ENCODE data around the gene TMEM240. TPM values are rescaled to one million over a fixed set of nuclear protein-coding genes. Genes with fewer than 3 reads are reported as not detected.
"Not testable (repeated sequence)": the region's sequence is repeated elsewhere in the genome, so short reads cannot be mapped to it uniquely, and the experiment has no call there.

TMEM240 gene
- total RNA-seq, 1 donor from 2014 or later: 1.6 TPM

DNA sequence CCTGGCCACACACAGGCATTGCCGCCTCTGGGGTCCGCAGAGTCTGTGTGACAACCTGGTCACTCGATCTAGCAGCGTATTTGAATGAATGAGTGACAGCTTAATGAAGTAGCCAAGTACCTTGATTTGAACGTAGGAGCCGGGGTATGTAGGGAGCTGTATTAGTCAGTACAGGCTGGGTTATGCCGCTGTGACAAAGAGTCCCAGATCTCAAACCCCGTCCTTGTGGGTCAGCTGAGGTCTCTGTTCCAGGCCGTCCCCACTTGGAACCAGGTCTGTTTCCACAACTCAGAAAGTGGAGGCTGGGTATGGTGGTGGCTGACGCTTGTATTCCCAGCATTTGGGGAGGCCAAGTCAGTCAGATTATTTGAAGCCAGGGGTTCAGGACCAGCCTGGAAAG is 48.8 kb downstream of the TMEM240 start:
- TF ChIP-seq, protein P1, sequence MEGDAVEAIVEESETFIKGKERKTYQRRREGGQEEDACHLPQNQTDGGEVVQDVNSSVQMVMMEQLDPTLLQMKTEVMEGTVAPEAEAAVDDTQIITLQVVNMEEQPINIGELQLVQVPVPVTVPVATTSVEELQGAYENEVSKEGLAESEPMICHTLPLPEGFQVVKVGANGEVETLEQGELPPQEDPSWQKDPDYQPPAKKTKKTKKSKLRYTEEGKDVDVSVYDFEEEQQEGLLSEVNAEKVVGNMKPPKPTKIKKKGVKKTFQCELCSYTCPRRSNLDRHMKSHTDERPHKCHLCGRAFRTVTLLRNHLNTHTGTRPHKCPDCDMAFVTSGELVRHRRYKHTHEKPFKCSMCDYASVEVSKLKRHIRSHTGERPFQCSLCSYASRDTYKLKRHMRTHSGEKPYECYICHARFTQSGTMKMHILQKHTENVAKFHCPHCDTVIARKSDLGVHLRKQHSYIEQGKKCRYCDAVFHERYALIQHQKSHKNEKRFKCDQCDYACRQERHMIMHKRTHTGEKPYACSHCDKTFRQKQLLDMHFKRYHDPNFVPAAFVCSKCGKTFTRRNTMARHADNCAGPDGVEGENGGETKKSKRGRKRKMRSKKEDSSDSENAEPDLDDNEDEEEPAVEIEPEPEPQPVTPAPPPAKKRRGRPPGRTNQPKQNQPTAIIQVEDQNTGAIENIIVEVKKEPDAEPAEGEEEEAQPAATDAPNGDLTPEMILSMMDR (conservative IDR thresholded peaks at IDR 0.05; ENCODE audit: low read depth, low read length): no peak
- H3K4me3 ChIP-seq (ENCODE audit: low read depth, low read length): no peak overlapping the region
- no peak for DNase-seq (ENCODE audit: low read depth)

DNA sequence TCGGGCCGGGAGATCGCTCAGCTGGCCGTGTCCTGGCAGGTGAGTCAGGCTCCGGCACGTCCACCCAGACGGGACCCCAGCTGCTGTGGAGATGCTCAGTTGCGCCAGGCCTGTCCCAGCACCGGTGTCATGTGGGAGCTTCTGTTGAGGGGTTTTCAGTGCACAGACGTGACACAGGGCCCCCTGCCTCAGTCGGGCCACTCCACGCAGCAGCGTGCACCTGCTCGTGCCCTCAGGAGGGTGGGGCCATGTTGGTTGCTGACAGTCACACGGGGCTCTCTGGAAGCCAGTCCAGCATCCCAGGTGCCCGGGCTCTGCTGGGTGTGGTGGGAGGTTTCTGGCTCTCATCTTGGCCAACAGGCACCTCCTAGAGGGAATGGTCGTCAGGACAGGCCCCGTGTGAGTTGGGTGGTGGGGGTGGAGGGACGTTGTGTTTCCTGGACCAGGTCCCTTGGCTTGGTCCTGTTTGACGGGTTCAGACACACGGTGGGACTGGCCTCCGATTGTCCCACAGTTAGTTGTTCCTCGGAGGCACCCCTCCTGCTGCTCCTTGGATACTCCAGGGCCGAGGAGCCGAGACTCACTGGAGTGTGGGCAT is 49.7 kb downstream of the TMEM240 start:
- DNase-seq (ENCODE audit: low read depth): no peak
- no peak overlapping the region for H3K4me3 ChIP-seq (ENCODE audit: low read depth, low read length)
- TF ChIP-seq, protein P1 (conservative IDR thresholded peaks at IDR 0.05; ENCODE audit: low read depth, low read length): no peak

DNA sequence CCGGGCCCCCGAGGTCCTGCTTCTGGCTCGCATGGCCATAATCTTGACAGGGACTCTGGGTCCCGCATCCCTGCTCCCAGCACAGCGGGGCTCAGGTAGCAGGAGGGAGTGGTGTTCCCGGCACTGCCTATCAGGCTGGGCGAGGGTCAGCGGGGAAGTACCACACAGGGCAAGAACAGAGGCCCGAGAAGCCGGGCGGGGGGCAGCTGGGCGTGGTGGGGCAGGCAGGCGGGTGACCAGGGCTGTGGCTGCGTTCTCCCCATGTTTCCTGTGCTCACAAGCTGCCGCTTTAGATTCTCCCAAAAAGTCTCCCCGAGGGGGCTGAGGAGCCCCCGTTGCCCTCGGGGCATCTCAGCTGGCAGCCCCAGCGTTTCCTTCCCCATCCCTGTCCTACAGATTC is 50.6 kb downstream of the TMEM240 start:
- H3K4me3 ChIP-seq (ENCODE audit: low read depth, low read length): no peak overlapping the region
- TF ChIP-seq, protein P1 (conservative IDR thresholded peaks at IDR 0.05; ENCODE audit: low read depth, low read length): no peak
- DNase-seq (ENCODE audit: low read depth): no peak

DNA sequence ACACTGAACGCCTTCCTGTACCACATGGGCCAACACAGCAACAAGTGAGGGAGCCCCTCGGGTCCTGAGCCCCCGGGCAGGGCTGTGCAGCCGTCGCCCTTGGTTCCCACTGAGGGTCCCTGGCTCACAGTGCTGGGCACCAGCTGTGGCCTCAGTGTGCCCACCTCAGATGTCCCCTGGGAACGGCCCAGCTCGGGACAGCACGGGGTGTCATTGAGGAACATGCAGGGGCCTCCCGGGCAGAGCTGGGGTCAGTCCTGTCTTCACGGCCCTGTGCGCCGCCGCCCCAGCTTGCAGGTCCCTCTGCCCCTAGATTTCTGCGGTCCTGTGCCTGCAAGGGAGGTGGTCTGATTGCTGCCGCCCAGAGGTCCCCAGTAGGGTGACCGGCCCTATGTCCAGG is 51.2 kb downstream of the TMEM240 start:
- DNase-seq (ENCODE audit: low read depth): no peak
- TF ChIP-seq, protein P1 (conservative IDR thresholded peaks at IDR 0.05; ENCODE audit: low read depth, low read length): no peak
- no peak overlapping the region for H3K4me3 ChIP-seq (ENCODE audit: low read depth, low read length)

DNA sequence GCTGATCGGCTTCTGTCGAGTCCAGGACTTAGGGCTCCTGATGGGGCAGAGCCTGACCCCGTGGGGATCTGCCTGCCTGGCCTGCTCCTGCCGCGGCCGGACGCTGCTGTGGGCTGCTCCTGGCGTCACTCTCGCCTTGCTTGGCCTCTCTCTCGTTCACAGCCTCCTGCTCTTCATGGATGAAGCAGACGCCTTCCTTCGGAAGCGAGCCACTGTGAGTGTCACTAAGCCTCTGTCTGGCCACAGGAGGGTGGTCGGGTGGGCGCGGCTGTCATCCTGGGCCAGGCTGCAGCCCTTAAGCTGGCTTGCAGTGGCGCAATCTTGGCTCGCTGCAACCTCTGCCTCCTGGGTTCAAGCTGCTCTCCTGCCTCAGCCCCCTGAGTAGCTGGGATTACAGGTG is 52.7 kb downstream of the TMEM240 start:
- TF ChIP-seq, protein P1 (conservative IDR thresholded peaks at IDR 0.05; ENCODE audit: low read depth, low read length): no peak
- no peak overlapping the region for H3K4me3 ChIP-seq (ENCODE audit: low read depth, low read length)
- DNase-seq (ENCODE audit: low read depth): no peak

DNA sequence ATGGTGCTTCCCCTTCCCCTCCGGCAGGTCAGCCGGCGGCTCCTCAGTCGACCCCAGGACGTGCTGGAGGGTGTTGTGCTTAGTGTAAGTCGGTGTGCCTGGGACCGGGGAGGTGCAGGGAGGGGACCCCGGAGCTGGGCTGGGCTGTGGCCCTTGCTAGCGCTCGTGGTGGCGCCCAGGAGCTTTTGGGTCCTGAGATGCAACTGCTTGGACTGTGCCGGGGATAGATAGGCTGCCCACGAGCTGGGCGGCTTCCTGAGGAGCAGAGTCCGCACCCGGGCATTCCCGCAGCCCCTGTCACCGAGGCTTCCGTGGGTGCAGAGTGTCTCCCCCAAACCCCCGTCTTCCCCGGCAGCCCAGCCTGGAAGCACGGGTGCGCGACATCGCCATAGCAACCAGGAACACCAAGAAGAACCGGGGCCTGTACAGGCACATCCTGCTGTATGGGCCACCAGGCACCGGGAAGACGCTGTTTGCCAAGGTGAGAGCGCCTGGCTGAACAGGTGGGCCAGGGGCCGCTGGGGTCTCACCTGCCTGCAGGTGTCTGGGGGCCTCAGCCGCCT is 54.6 kb downstream of the TMEM240 start:
- not testable (repeated sequence) for H3K4me3 ChIP-seq (ENCODE audit: low read depth, low read length); DNase-seq (ENCODE audit: low read depth)

DNA sequence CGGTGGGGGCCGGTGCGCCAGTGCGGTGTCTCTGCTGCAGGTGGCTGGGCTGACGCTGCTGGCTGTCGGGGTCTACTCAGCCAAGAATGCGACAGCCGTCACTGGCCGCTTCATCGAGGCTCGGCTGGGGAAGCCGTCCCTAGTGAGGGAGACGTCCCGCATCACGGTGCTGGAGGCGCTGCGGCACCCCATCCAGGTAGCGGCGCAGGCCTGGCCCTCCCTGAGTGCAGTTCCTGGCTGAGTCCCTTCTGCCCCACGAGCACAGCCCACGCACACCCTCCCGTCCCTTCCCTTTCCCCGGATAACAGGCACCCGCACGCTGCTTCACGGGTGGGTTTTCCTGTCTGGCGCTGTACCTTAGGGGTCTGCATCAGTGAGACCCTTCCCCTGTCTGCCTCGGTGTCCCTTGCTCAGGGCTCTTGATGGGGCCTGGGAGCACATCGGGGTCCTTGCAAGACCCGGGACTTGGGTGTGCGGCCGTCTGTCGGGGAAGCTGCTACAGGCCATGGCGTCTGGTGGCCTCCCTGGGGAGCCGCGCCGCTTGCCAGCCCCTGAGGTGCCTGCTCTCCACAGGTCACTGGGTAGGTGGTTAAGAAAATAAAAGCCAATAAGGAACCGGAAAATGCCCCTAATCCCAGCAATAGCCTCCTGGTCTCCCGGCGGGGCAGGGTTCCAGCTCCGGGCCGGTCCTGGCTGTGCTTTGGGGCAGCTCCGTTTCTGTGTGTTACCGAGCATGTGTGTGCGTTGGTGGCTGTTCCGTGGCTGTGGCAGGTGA is 55.3 kb downstream of the TMEM240 start:
- not testable (repeated sequence) for H3K4me3 ChIP-seq (ENCODE audit: low read depth, low read length); DNase-seq (ENCODE audit: low read depth)

Other genes starting within 250 kb of the TMEM240 start
- 21.8 and 29.1 TPM in 2 replicates for gene ACAP3, start 232.7 kb downstream of the TMEM240 start, total RNA-seq
- 46.5 and 92.7 TPM in 2 replicates for gene PUSL1, start 232.0 kb downstream of the TMEM240 start, total RNA-seq
- 58.7 and 118 TPM in 2 replicates for gene INTS11, start 216.0 kb downstream of the TMEM240 start, total RNA-seq
- gene CPTP, start 215.8 kb downstream of the TMEM240 start, total RNA-seq: 40.1 and 42.4 TPM in 2 replicates
- gene TAS1R3, start 209.3 kb downstream of the TMEM240 start, total RNA-seq: not detected in 2 replicates
- 78.6 and 113 TPM in 2 replicates for gene DVL1, start 191.2 kb downstream of the TMEM240 start, total RNA-seq
- 43.2 and 137 TPM in 2 replicates for gene MXRA8, start 182.1 kb downstream of the TMEM240 start, total RNA-seq
- gene AURKAIP1, start 165.4 kb downstream of the TMEM240 start, total RNA-seq: 258 and 347 TPM in 2 replicates
- gene CCNL2, start 141.3 kb downstream of the TMEM240 start, total RNA-seq: 47.3 and 96.3 TPM in 2 replicates
- 150 and 246 TPM in 2 replicates for gene MRPL20, start 133.3 kb downstream of the TMEM240 start, total RNA-seq
- 2.7 and 4.0 TPM in 2 replicates for gene ANKRD65, start 119.3 kb downstream of the TMEM240 start, total RNA-seq
- gene VWA1, start 104.9 kb downstream of the TMEM240 start, total RNA-seq: 41.6 and 56.3 TPM in 2 replicates
- gene ATAD3C, start 90.9 kb downstream of the TMEM240 start, total RNA-seq: under 0.01 and 0.36 TPM in 2 replicates
- 42.8 and 91.2 TPM in 2 replicates for gene ATAD3B, start 68.9 kb downstream of the TMEM240 start, total RNA-seq
- gene ATAD3A, start 28.5 kb downstream of the TMEM240 start, total RNA-seq: 52.6 and 110 TPM in 2 replicates
- 136 and 147 TPM in 2 replicates for gene SSU72, start 34.2 kb upstream of the TMEM240 start, total RNA-seq
- 2.6 and 6.1 TPM in 2 replicates for gene FNDC10, start 59.5 kb upstream of the TMEM240 start, total RNA-seq
- gene MIB2, start 74.9 kb upstream of the TMEM240 start, total RNA-seq: 18.5 and 29.4 TPM in 2 replicates
- 3.5 and 15.0 TPM in 2 replicates for gene MMP23B, start 91.5 kb upstream of the TMEM240 start, total RNA-seq
- gene CDK11B, start 118.4 kb upstream of the TMEM240 start, total RNA-seq: 16.3 and 22.9 TPM in 2 replicates
- 22.4 and 22.8 TPM in 2 replicates for gene SLC35E2B, start 152.2 kb upstream of the TMEM240 start, total RNA-seq
- 10.3 and 11.6 TPM in 2 replicates for gene CDK11A, start 183.7 kb upstream of the TMEM240 start, total RNA-seq
- gene NADK, start 237.8 kb upstream of the TMEM240 start, total RNA-seq: 48.8 and 55.6 TPM in 2 replicates

Measured in epithelial cell of proximal tubule (primary cell).